ENCODE results near the gene STAC. TPM values are rescaled to one million over a fixed set of nuclear protein-coding genes. Genes with fewer than 3 reads are reported as not detected.
A peak's percentile ranks its signal among the peaks of the same experiment; 100 is the strongest.

STAC gene
- total RNA-seq, 1 experiment from 2014 or later: 6.7 TPM

GRCh38 chr3:36408146-36408545, 27.8 kb downstream of the STAC start:
- no peak overlapping the region for H2AFZ ChIP-seq (ENCODE audit: low read length)
- no peak overlapping the region for H3K4me3 ChIP-seq (ENCODE audit: low read length)
- CTCF ChIA-PET: no interaction called here
- H3F3A ChIP-seq (ENCODE audit: low read length, unreplicated experiment): no peaks in the 10 kb centered on the region
- H3K4me2 ChIP-seq (ENCODE audit: low read length): no peak overlapping the region
- H3K4me1 ChIP-seq (ENCODE audit: insufficient read depth, low read length): no peaks in the 10 kb centered on the region
- no peak for DNase-seq
- H3K27ac ChIP-seq (ENCODE audit: low read length): no peak overlapping the region
- no TSS peak for BruUV-seq (replicated peaks)
- H3K27me3 ChIP-seq (ENCODE audit: low read length): no peaks in the 10 kb centered on the region
- no peaks in the 10 kb centered on the region for H3K36me3 ChIP-seq (ENCODE audit: low read depth, low read length)
- no peak for ATAC-seq
- 0 out of 2 replicates have a peak, but pooled peaks cover 3% of the 10 kb centered on the region for H3K9me2 ChIP-seq (replicated peaks; ENCODE audit: low read length)
- POLR2A ChIA-PET (ENCODE audit: unreplicated experiment): no interaction called here
- no peaks in the 10 kb centered on the region for H3K9me3 ChIP-seq (ENCODE audit: low read length)
- no peaks in the 10 kb centered on the region for H4K20me1 ChIP-seq (ENCODE audit: low read length)
- no peaks in the 10 kb centered on the region for H3K79me2 ChIP-seq (ENCODE audit: low read length)
- TF ChIP-seq EZH2 (IDR thresholded peaks at IDR 0.05; ENCODE audit: low read length, unreplicated experiment) (no peak), CTCF (conservative IDR thresholded peaks at IDR 0.05; ENCODE audit: low read depth, low read length) (peak; percentile 54)
- H3K9ac ChIP-seq (ENCODE audit: low read length): no peak overlapping the region
- intact Hi-C loops (cut with micrococcal nuclease): no loop called here

GRCh38 chr3:36409862-36410261, 29.6 kb downstream of the STAC start:
- intact Hi-C loops (cut with micrococcal nuclease): loop anchor here (10.0 kb wide), 2 partner anchors 195 to 445 kb away; no protein-coding TSS in a partner anchor
- no peaks in the 10 kb centered on the region for H3K9me3 ChIP-seq (ENCODE audit: low read length)
- H2AFZ ChIP-seq (ENCODE audit: low read length): no peak overlapping the region
- no peaks in the 10 kb centered on the region for H3K27me3 ChIP-seq (ENCODE audit: low read length)
- CTCF ChIA-PET: no interaction called here
- no peak overlapping the region for H3K9ac ChIP-seq (ENCODE audit: low read length)
- no peak for TF ChIP-seq EZH2phosphoT487 (IDR thresholded peaks at IDR 0.05; ENCODE audit: borderline replicate concordance, low read length)
- TF ChIP-seq EZH2 (IDR thresholded peaks at IDR 0.05; ENCODE audit: low read length, unreplicated experiment): no peak
- no peak for TF ChIP-seq CTCF (conservative IDR thresholded peaks at IDR 0.05; ENCODE audit: low read depth, low read length)
- no TSS peak for BruUV-seq (replicated peaks)
- DNase-seq: no peak
- H3K4me3 ChIP-seq (ENCODE audit: low read length): no peak overlapping the region
- no peaks in the 10 kb centered on the region for H3F3A ChIP-seq (ENCODE audit: low read length, unreplicated experiment)
- no peak overlapping the region for H3K4me2 ChIP-seq (ENCODE audit: low read length)
- no peaks in the 10 kb centered on the region for H4K20me1 ChIP-seq (ENCODE audit: low read length)
- no peaks in the 10 kb centered on the region for H3K4me1 ChIP-seq (ENCODE audit: insufficient read depth, low read length)
- ATAC-seq: no peak
- POLR2A ChIA-PET (ENCODE audit: unreplicated experiment): no interaction called here
- H3K27ac ChIP-seq (ENCODE audit: low read length): no peak overlapping the region
- H3K36me3 ChIP-seq (ENCODE audit: low read depth, low read length): no peaks in the 10 kb centered on the region
- 0 out of 2 replicates have a peak, but pooled peaks cover 3% of the 10 kb centered on the region for H3K9me2 ChIP-seq (replicated peaks; ENCODE audit: low read length)
- no peaks in the 10 kb centered on the region for H3K79me2 ChIP-seq (ENCODE audit: low read length)

- H3K9me2 ChIP-seq (replicated peaks; ENCODE audit: low read length): 0 out of 2 replicates have a peak, but pooled peaks cover 3% of the 10 kb centered on the region
- no peaks in the 10 kb centered on the region for H3K9me3 ChIP-seq (ENCODE audit: low read length)
- no peak overlapping the region for H3K4me2 ChIP-seq (ENCODE audit: low read length)
- ATAC-seq: no peak
- peaks cover 6% of the 10 kb centered on the region for H3K4me1 ChIP-seq (ENCODE audit: insufficient read depth, low read length)
- POLR2A ChIA-PET (ENCODE audit: unreplicated experiment): no interaction called here
- H3K4me3 ChIP-seq (ENCODE audit: low read length): no peak overlapping the region
- no peaks in the 10 kb centered on the region for H3K36me3 ChIP-seq (ENCODE audit: low read depth, low read length)
- no peaks in the 10 kb centered on the region for H3K79me2 ChIP-seq (ENCODE audit: low read length)
- H3K27ac ChIP-seq (ENCODE audit: low read length): no peak overlapping the region
- H3F3A ChIP-seq (ENCODE audit: low read length, unreplicated experiment): no peaks in the 10 kb centered on the region
- TF ChIP-seq EZH2 (IDR thresholded peaks at IDR 0.05; ENCODE audit: low read length, unreplicated experiment) (no peak), EZH2phosphoT487 (IDR thresholded peaks at IDR 0.05; ENCODE audit: borderline replicate concordance, low read length) (no peak), CTCF (conservative IDR thresholded peaks at IDR 0.05; ENCODE audit: low read depth, low read length) (no peak)
- intact Hi-C loops (cut with micrococcal nuclease): loop anchor here (10.0 kb wide), 2 partner anchors 197 to 447 kb away; no protein-coding TSS in a partner anchor
- no peaks in the 10 kb centered on the region for H3K27me3 ChIP-seq (ENCODE audit: low read length)
- H3K9ac ChIP-seq (ENCODE audit: low read length): no peak overlapping the region
- no TSS peak for BruUV-seq (replicated peaks)
- H2AFZ ChIP-seq (ENCODE audit: low read length): no peak overlapping the region
- DNase-seq: no peak
- no peaks in the 10 kb centered on the region for H4K20me1 ChIP-seq (ENCODE audit: low read length)
- CTCF ChIA-PET: no interaction called here
Measured at GRCh38 chr3:36411587-36411986, 31.3 kb downstream of the STAC start.
